IMR-90 (cell line): ENCODE results near the gene PKDCC. TPM values are rescaled to one million over a fixed set of nuclear protein-coding genes. Genes with fewer than 3 reads are reported as not detected.

Experiments used
- ATAC-seq: fragments of 200-7000 bp; cut with Tn5 transposase; 2 replicates; pipeline ENCODE4 v1.9.1; 2020; ENCODE audit warnings: low read depth, mild to moderate bottlenecking, moderate library complexity
- BruUV-seq: library from RNA; stranded (reverse); fragments of 400-500 nt; replicated peaks from 2 replicates; lab custom pipeline; 2021; lab: Mats Ljungman, UMichigan
- CTCF ChIA-PET: fragments of 300-600 bp; formaldehyde crosslinking; extraction: SDS; loops from one replicate; lab custom pipeline; 2021; ENCODE audit warnings: antibody characterized with exemption; lab: Yijun Ruan, JAX
- POLR2A ChIA-PET: fragments of 300-600 bp; sonication (Branson Sonifier 250); formaldehyde crosslinking; loops from one replicate; lab custom pipeline; 2022; ENCODE audit warnings: antibody characterized with exemption; ENCODE audit not compliant: unreplicated experiment; lab: Charles Lee
- DNase-seq: peaks from one replicate; pipeline ENCODE4 v3.0.0; 2013
- H2AFZ ChIP-seq: replicated peaks from 2 replicates; pipeline ENCODE3; 2013; ENCODE audit warnings: low read length, mild to moderate bottlenecking; ENCODE audit not compliant: poor library complexity
- H2AK5ac ChIP-seq: 2 replicates; pipeline ENCODE4 v1.6.1; 2013; ENCODE audit warnings: low read depth, low read length, inconsistent platforms
- H2AK9ac ChIP-seq: replicated peaks from 2 replicates; pipeline ENCODE3; 2013; ENCODE audit warnings: mild to moderate bottlenecking, low read depth, low read length, moderate library complexity; ENCODE audit not compliant: poor library complexity
- H2BK120ac ChIP-seq: 2 replicates; pipeline ENCODE4 v1.6.1; 2013; ENCODE audit warnings: low read depth, low read length, inconsistent platforms
- H2BK15ac ChIP-seq: 3 replicates; pipeline ENCODE4 v1.6.1; 2013; ENCODE audit warnings: low read depth, low read length, inconsistent platforms
- H2BK20ac ChIP-seq: 2 replicates; pipeline ENCODE4 v1.6.1; 2013; ENCODE audit warnings: low read depth, mild to moderate bottlenecking, inconsistent platforms, low read length, moderate library complexity
- H2BK5ac ChIP-seq: 2 replicates; pipeline ENCODE4 v1.6.1; 2013; ENCODE audit warnings: mild to moderate bottlenecking, low read depth, low read length, inconsistent platforms; ENCODE audit not compliant: poor library complexity, severe bottlenecking
- H3K14ac ChIP-seq: replicated peaks from 2 replicates; pipeline ENCODE4 v1.6.1; 2013; ENCODE audit warnings: low read depth, low read length, inconsistent platforms
- H3K18ac ChIP-seq: 2 replicates; pipeline ENCODE4 v1.6.1; 2013; ENCODE audit warnings: low read depth, low read length, control low read depth
- H3K23ac ChIP-seq: 2 replicates; pipeline ENCODE4 v1.6.1; 2013; ENCODE audit warnings: low read depth, low read length, inconsistent platforms
- H3K27ac ChIP-seq: 2 replicates; pipeline ENCODE4 v1.5.1; 2013; ENCODE audit warnings: mild to moderate bottlenecking, control low read depth, low read length; ENCODE audit not compliant: insufficient read depth
- H3K27me3 ChIP-seq: 2 replicates; pipeline ENCODE4 v1.6.1; 2013; ENCODE audit warnings: low read length; ENCODE audit not compliant: control insufficient read depth, insufficient read depth
- H3K36me3 ChIP-seq: 2 replicates; pipeline ENCODE4 v1.6.1; 2013; ENCODE audit warnings: low read length, mixed read lengths; ENCODE audit not compliant: control insufficient read depth, insufficient read depth
- H3K4ac ChIP-seq: 2 replicates; pipeline ENCODE4 v1.6.1; 2013; ENCODE audit warnings: low read depth, low read length, inconsistent platforms
- H3K4me1 ChIP-seq: 2 replicates; pipeline ENCODE4 v1.6.1; 2013; ENCODE audit warnings: low read length, mixed read lengths; ENCODE audit not compliant: control insufficient read depth, insufficient read depth
- H3K4me2 ChIP-seq: 2 replicates; pipeline ENCODE4 v1.6.1; 2013; ENCODE audit warnings: low read depth, mild to moderate bottlenecking, control low read depth, low read length, moderate library complexity
- H3K4me3 ChIP-seq: 2 replicates; pipeline ENCODE4 v1.5.1; 2013; ENCODE audit warnings: low read depth, mild to moderate bottlenecking, control low read depth, low read length, moderate library complexity; ENCODE audit not compliant: insufficient read depth
- H3K56ac ChIP-seq: 2 replicates; pipeline ENCODE4 v1.6.1; 2013; ENCODE audit warnings: low read length, inconsistent platforms; ENCODE audit not compliant: insufficient read depth; ENCODE audit errors: extremely low read depth
- H3K79me1 ChIP-seq, 2 experiments: 2 replicates each; pipeline ENCODE4 v1.6.1; 2013; ENCODE audit warnings: low read length in 2 of 2, inconsistent platforms in 1 of 2, low read depth in 1 of 2
- H3K9ac ChIP-seq: 2 replicates; pipeline ENCODE4 v1.6.1; 2013; ENCODE audit warnings: low read depth, low read length, control low read depth
- H3K9me1 ChIP-seq: 2 replicates; pipeline ENCODE4 v1.6.1; 2013; ENCODE audit warnings: low read length, inconsistent platforms; ENCODE audit not compliant: insufficient read depth
- H3K9me3 ChIP-seq: 2 replicates; pipeline ENCODE4 v1.6.1; 2013; ENCODE audit warnings: low read length; ENCODE audit not compliant: control insufficient read depth, insufficient read depth
- H4K20me1 ChIP-seq: 2 replicates; pipeline ENCODE4 v1.6.1; 2013; ENCODE audit warnings: low read length, inconsistent platforms; ENCODE audit not compliant: insufficient read depth
- H4K5ac ChIP-seq: 2 replicates; pipeline ENCODE4 v1.6.1; 2013; ENCODE audit warnings: mild to moderate bottlenecking, low read depth, low read length, control low read depth
- H4K8ac ChIP-seq, 2 experiments: 2 replicates each; pipeline ENCODE4 v1.6.1; 2013; ENCODE audit warnings: low read depth in 2 of 2, low read length in 2 of 2, control low read depth in 1 of 2, inconsistent platforms in 1 of 2
- H4K91ac ChIP-seq: 2 replicates; pipeline ENCODE4 v1.6.1; 2013; ENCODE audit warnings: low read depth, low read length, inconsistent platforms; ENCODE audit not compliant: insufficient read depth
- CHD1 ChIP-seq: IDR thresholded peaks from 2 replicates; pipeline ENCODE4 v1.6.1; 2012; ENCODE audit warnings: low read depth, low read length, improper control_type of control experiment
- MAFK ChIP-seq: IDR thresholded peaks from 2 replicates; pipeline ENCODE4 v1.6.1; 2012; ENCODE audit warnings: low read depth, low read length, improper control_type of control experiment
- MAZ ChIP-seq: IDR thresholded peaks from 2 replicates; pipeline ENCODE4 v1.6.1; 2012; ENCODE audit warnings: low read depth, mild to moderate bottlenecking, low read length, improper control_type of control experiment, moderate library complexity, borderline replicate concordance
- MXI1 ChIP-seq: IDR thresholded peaks from 2 replicates; pipeline ENCODE4 v1.6.1; 2012; ENCODE audit warnings: low read depth, mild to moderate bottlenecking, low read length, moderate library complexity, borderline replicate concordance
- NFE2L2 ChIP-seq: fragments of 150-350 bp; IDR thresholded peaks from 2 replicates; pipeline ENCODE4 v1.6.1; 2016; ENCODE audit warnings: low read depth, mild to moderate bottlenecking, low read length
- POLR2A ChIP-seq: IDR thresholded peaks from 2 replicates; pipeline ENCODE4 v1.6.1; 2012; ENCODE audit warnings: mild to moderate bottlenecking, low read depth, low read length
- RCOR1 ChIP-seq: IDR thresholded peaks from 2 replicates; pipeline ENCODE4 v1.6.1; 2012; ENCODE audit warnings: mild to moderate bottlenecking, low read length, improper control_type of control experiment; ENCODE audit not compliant: insufficient replicate concordance
- SMC3 ChIP-seq: fragments of 150-350 bp; IDR thresholded peaks from 2 replicates; pipeline ENCODE4 v1.6.1; 2016; ENCODE audit warnings: low read depth, mild to moderate bottlenecking, antibody characterized with exemption, low read length, moderate library complexity
- USF2 ChIP-seq: fragments of 150-350 bp; IDR thresholded peaks from 2 replicates; pipeline ENCODE4 v1.6.1; 2017; ENCODE audit warnings: mild to moderate bottlenecking, antibody characterized with exemption, low read length, low read depth
- WGBS, 2 experiments: methylation state at CpG; one replicate each; pipeline versions ENCODE4 v1.1.5 to v1.1.7; 2013; ENCODE audit warnings: missing lambda C conversion rate in 2 of 2; ENCODE audit not compliant: insufficient read length in 1 of 2; ENCODE audit errors: extremely low coverage in 2 of 2; 5-methylcytosine and 5-hydroxymethylcytosine counted together
- dilution Hi-C: fragments of 300-500 bp; cut with HindIII; formaldehyde crosslinking; loops from one replicate; pipeline ENCODE4 v1.14.3; 2018; ENCODE audit warnings: low sequenced_read_pairs; ENCODE audit not compliant: unreplicated experiment
- in situ Hi-C: fragments of 300-500 bp; cut with MboI; formaldehyde crosslinking; loops from 3 replicates; pipeline ENCODE4 v1.14.3; 2019; ENCODE audit warnings: low sequenced_read_pairs, inconsistent platforms, mixed read lengths
- intact Hi-C: fragments of 100-400 bp; cut with micrococcal nuclease; formaldehyde crosslinking; loops from 2 replicates; pipeline ENCODE4 v1.10.0; 2022
- polyA plus RNA-seq, 3 experiments: library from polyadenylated mRNA; depleted of rRNA; stranded (reverse); fragments of >200 nt; gene quantifications; 2 replicates each; pipeline ENCODE4 v1.2.3, GENCODE V29; 2012; ENCODE audit warnings: low replicate concordance in 1 of 3
- total RNA-seq: library from RNA; depleted of rRNA; stranded (reverse); fragments of >200 nt; gene quantifications from 2 replicates; pipeline ENCODE4 v1.2.3, GENCODE V29; 2012

The PKDCC gene
- total and polyA plus RNA-seq, 2 of the 4 experiments (the other 2 are of a cell fraction) = 55.6 to 95.7 TPM

DNA sequence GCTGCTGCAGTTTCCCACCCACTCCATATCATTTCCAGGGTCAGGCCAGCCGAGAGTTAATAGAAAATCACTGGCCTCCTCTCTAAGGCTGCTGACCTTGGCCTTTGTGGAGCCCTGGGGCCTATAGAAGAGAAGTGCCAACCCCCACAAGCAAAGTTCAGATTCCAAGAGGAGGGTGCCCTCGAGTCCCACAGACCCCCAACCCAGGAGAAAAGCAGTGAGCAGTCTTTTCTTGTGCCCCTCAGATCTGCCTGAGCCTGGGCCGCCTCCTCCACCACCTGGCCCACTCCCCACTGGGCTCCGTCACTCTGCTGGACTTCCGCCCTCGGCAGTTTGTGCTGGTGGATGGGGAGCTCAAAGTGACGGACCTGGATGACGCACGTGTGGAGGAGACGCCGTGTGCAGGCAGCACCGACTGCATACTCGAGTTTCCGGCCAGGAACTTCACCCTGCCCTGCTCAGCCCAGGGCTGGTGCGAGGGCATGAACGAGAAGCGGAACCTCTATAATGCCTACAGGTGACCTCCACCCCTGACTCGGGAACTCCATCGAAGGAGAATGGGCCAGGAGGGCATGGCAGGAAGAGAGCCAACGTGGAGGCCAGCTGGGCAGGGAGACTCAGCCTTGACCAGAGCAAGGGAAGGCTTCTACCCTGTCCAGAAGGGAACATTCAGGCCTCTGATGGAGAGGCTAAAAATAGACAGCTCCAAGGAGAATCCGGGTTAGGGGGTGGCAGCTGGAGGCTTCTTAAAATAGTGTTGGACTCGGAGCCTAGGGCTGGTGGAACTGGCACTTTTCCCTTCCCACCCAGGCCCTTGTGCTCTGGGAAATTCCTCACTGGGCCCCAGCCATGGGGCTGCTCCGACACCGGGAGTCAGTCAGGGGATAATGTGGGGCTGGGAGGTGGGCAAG lies 6.2 kb downstream of the PKDCC start:
- Histone ChIP-seq H2BK120ac (peak overlapping the region; percentile 64), H3K4ac (peak overlapping the region; percentile 94), H3K9me1 (peaks cover 33% of the 10 kb centered on the region), H3K56ac (peak overlapping the region; percentile 57), H2BK5ac (peak overlapping the region; percentile 80), H4K20me1 (peaks cover 47% of the 10 kb centered on the region), H4K8ac (peak overlapping the region; percentile 69 to 77), H3K9me3 (no peaks in the 10 kb centered on the region), H3K18ac (peak overlapping the region; percentile 49), H3K4me2 (no peak overlapping the region; the same call in 1 of the 2 replicates), H3K27ac (peak overlapping the region; percentile 70), H4K91ac (peak overlapping the region; percentile 45), H3K36me3 (peaks cover 81% of the 10 kb centered on the region), H2BK20ac (peak overlapping the region; percentile 48; the same call in 1 of the 2 replicates), H2AFZ (peak overlapping the region; percentile 13), H2AK5ac (peak overlapping the region; percentile 65), H3K27me3 (no peaks in the 10 kb centered on the region), H2BK15ac (peak overlapping the region; percentile 92; the same call in 1 of the 3 replicates), H3K4me1 (peaks cover 41% of the 10 kb centered on the region), H3K9ac (peak overlapping the region; percentile 25; the same call in 1 of the 2 replicates), H2AK9ac (peak overlapping the region; percentile 80), H3K79me1 (peaks cover 35 to 88% of the 10 kb centered on the region in 2 experiments), H4K5ac (peak overlapping the region; percentile 50; the same call in 1 of the 2 replicates), H3K14ac (peak overlapping the region; percentile 82), H3K4me3 (no peak overlapping the region), H3K23ac (peak overlapping the region; percentile 82)
- DNase-seq (no peak), ATAC-seq (no peak)
- BruUV-seq = no TSS peak
- in situ Hi-C loops (no loop called here), intact Hi-C loops (no loop called here), dilution Hi-C loops (no loop called here)
- TF ChIP-seq USF2 (no peak), SMC3 (no peak), CHD1 (no peak), MXI1 (no peak), MAFK (no peak), NFE2L2 (no peak), POLR2A (no peak), MAZ (no peak), RCOR1 (no peak)
- ChIA-PET POLR2A (no interaction called here), CTCF (interaction anchor here (0.6 to 0.7 kb wide), 2 partner anchors 33 to 273 kb away, joined by 3 to 4 read pairs; no protein-coding TSS in a partner anchor)
- WGBS, 2 experiments = 85% methylated on average over 4 of the region's 24 CpGs; no CpG with 5 or more reads in 1 of the 2 experiments
